NT2/D1 (cell line): ENCODE measurements around the gene FRAS1.

Experiments
- SUZ12 ChIP-seq: IDR thresholded peaks from 2 replicates; pipeline ENCODE4 v1.6.1; 2011; ENCODE audit not compliant: insufficient read length, insufficient read depth; ENCODE audit errors: extremely low read depth
- YY1 ChIP-seq: IDR thresholded peaks from 2 replicates; pipeline ENCODE4 v1.6.1; 2011; ENCODE audit not compliant: insufficient read length, insufficient read depth
- ZNF274 ChIP-seq: IDR thresholded peaks from 2 replicates; pipeline ENCODE4 v1.6.1; 2011; ENCODE audit warnings: mild to moderate bottlenecking, low read depth, low read length

DNA sequence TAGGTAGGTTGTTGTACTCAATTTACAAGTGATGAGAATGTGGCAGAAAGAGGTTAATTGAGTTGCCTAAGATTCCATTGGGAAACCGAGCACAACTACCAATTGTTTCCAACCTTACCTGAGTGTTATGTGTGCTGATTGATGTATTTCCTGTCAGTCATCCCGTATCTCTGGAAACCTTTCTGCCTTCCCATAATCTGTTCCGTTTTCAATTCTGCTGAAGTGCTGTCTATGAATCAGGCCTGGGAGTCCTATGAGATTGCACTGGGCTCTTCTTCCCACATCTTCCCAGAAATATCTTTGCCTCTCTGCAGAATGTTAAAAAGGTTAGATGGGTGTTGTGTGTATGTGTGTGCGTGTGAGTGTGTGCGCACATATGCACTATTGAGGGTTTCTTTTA lies 264.9 kb downstream of the FRAS1 start:
- TF ChIP-seq YY1 (no peak), ZNF274 (no peak), SUZ12 (no peak)
